ENCODE data around the gene OR51B4.
"Not testable (repeated sequence)": the region's sequence is repeated elsewhere in the genome, so short reads cannot be mapped to it uniquely, and the experiment has no call there.

The OR51B4 gene

GRCh38 chr11:5343474-5344335 is 42.0 kb upstream of the OR51B4 start, which contains the start of gene OR51B5:
Gene OR51B5 (minus strand): TSS chr11:5343524. CDS start chr11:5343524, 0 bp downstream.
- no peak for TF ChIP-seq CTCF (IDR thresholded peaks at IDR 0.05; ENCODE audit: low read depth, low read length)
- Histone ChIP-seq H3K9me3 (no peaks in the 10 kb centered on the region), H3K4me3 (ENCODE audit: low read depth, low read length) (no peak within 1 kb of the TSS), H3K36me3 (no peaks in the 10 kb centered on the region), H3K4me1 (no peaks in the 10 kb centered on the region), H3K27me3 (no peaks in the 10 kb centered on the region)
- DNase-seq, result no peak

GRCh38 chr11:5339771-5340322 is 38.1 kb upstream of the OR51B4 start:
- Histone ChIP-seq H3K27me3 (no peaks in the 10 kb centered on the region), H3K9me3 (no peaks in the 10 kb centered on the region), H3K36me3 (no peaks in the 10 kb centered on the region), H3K4me3 (ENCODE audit: low read depth, low read length) (no peak overlapping the region), H3K4me1 (no peaks in the 10 kb centered on the region)
- no peak for DNase-seq
- no peak for TF ChIP-seq CTCF (IDR thresholded peaks at IDR 0.05; ENCODE audit: low read depth, low read length)

- not testable (repeated sequence) for H3K4me1 ChIP-seq; H3K36me3 ChIP-seq; H3K9me3 ChIP-seq; H3K4me3 ChIP-seq (ENCODE audit: low read depth, low read length); H3K27me3 ChIP-seq; DNase-seq
Observed at GRCh38 chr11:5337253-5337652, 35.5 kb upstream of the OR51B4 start.

GRCh38 chr11:5336331-5336730 is 34.6 kb upstream of the OR51B4 start:
- Histone ChIP-seq H3K9me3 (no peaks in the 10 kb centered on the region), H3K4me3 (ENCODE audit: low read depth, low read length) (no peak overlapping the region), H3K27me3 (no peaks in the 10 kb centered on the region), H3K4me1 (no peaks in the 10 kb centered on the region), H3K36me3 (no peaks in the 10 kb centered on the region)
- no peak for TF ChIP-seq CTCF (IDR thresholded peaks at IDR 0.05; ENCODE audit: low read depth, low read length)
- no peak for DNase-seq

- Histone ChIP-seq H3K4me1 (no peaks in the 10 kb centered on the region), H3K36me3 (no peaks in the 10 kb centered on the region), H3K27me3 (no peaks in the 10 kb centered on the region), H3K4me3 (ENCODE audit: low read depth, low read length) (no peak overlapping the region), H3K9me3 (no peaks in the 10 kb centered on the region)
- no peak for TF ChIP-seq CTCF (IDR thresholded peaks at IDR 0.05; ENCODE audit: low read depth, low read length)
- no peak for DNase-seq
Observed at GRCh38 chr11:5335170-5335569, 33.4 kb upstream of the OR51B4 start.

GRCh38 chr11:5324197-5324596 is 22.5 kb upstream of the OR51B4 start, which contains the start of gene OR51B2:
Gene OR51B2 (minus strand): TSS chr11:5324297. CDS start chr11:5324297, 0 bp downstream.
- no peaks in the 10 kb centered on the region for H3K36me3 ChIP-seq
- no peak for TF ChIP-seq CTCF (IDR thresholded peaks at IDR 0.05; ENCODE audit: low read depth, low read length)

More at GRCh38 chr11:5324197-5324596, 22.5 kb upstream of the OR51B4 start, which contains the start of gene OR51B2:
- Histone ChIP-seq H3K9me3 (no peaks in the 10 kb centered on the region), H3K4me3 (ENCODE audit: low read depth, low read length) (no peak within 1 kb of the TSS), H3K27me3 (no peaks in the 10 kb centered on the region), H3K4me1 (no peaks in the 10 kb centered on the region)
- DNase-seq, result no peak
